ENCODE results near the gene CYP1A2.

CYP1A2 gene

GRCh38 chr15:74778599-74778970 is 29.9 kb downstream of the CYP1A2 start:
- intact Hi-C loops (cut with DNase I; ENCODE audit: low total_unique reads): loop anchor here (5.0 kb wide), 1 partner anchor 174 kb away; no protein-coding TSS in a partner anchor
- Histone ChIP-seq H3K27ac (no peak overlapping the region), H3K4me3 (no peak overlapping the region), H3K27me3 (no peaks in the 10 kb centered on the region), H3K9me3 (no peaks in the 10 kb centered on the region), H3K4me1 (peaks cover 0 to 35% (median 23%) of the 10 kb centered on the region in 4 donors), H3K36me3 (no peaks in the 10 kb centered on the region)
- DNase-seq: no peak
- no peak for TF ChIP-seq CTCF (IDR thresholded peaks at IDR 0.05)

GRCh38 chr15:74779162-74779648 is 30.6 kb downstream of the CYP1A2 start:
- Histone ChIP-seq H3K27ac (no peak overlapping the region), H3K4me3 (no peak overlapping the region), H3K9me3 (no peaks in the 10 kb centered on the region), H3K36me3 (no peaks in the 10 kb centered on the region), H3K4me1 (peaks cover 0 to 41% (median 29%) of the 10 kb centered on the region in 4 donors), H3K27me3 (no peaks in the 10 kb centered on the region)
- no peak for DNase-seq
- no peak for TF ChIP-seq CTCF (IDR thresholded peaks at IDR 0.05)
- intact Hi-C loops (cut with DNase I; ENCODE audit: low total_unique reads): loop anchor here (5.0 kb wide), 1 partner anchor 173 kb away; no protein-coding TSS in a partner anchor

GRCh38 chr15:74780523-74781430 is 32.1 kb downstream of the CYP1A2 start:
- no peaks in the 10 kb centered on the region for H3K9me3 ChIP-seq
- H3K4me1 ChIP-seq: peaks cover 0 to 54% (median 39%) of the 10 kb centered on the region in 4 donors
- H3K36me3 ChIP-seq: no peaks in the 10 kb centered on the region
- H3K27me3 ChIP-seq: no peaks in the 10 kb centered on the region
- DNase-seq: no peak
- H3K4me3 ChIP-seq: peak overlapping the region in 1 of 2 donors; percentile 89
- intact Hi-C loops (cut with DNase I; ENCODE audit: low total_unique reads): loop anchor here (5.0 to 10.0 kb wide), 3 partner anchors 127 to 424 kb away; partner anchors contain the start of genes C15orf39 and FAM219B
- no peak for TF ChIP-seq CTCF (IDR thresholded peaks at IDR 0.05)
- no peak overlapping the region for H3K27ac ChIP-seq

GRCh38 chr15:74781431-74782258 is 33.0 kb downstream of the CYP1A2 start, which contains the start of gene CSK:
TSS of gene CSK (plus strand) at chr15:74782080. CDS start at chr15:74798298, 16,218 bp downstream.
- peak within 1 kb of the TSS; percentile 74 to 79 for H3K27ac ChIP-seq
- H3K4me3 ChIP-seq: peak within 1 kb of the TSS; percentile 83 to 89
- intact Hi-C loops (cut with DNase I; ENCODE audit: low total_unique reads): loop anchor here (5.0 to 10.0 kb wide), 3 partner anchors 126 to 423 kb away; partner anchors contain the start of genes C15orf39 and FAM219B
- peak; percentile 49 to 87 for TF ChIP-seq CTCF (IDR thresholded peaks at IDR 0.05)
- peaks cover 0 to 62% (median 46%) of the 10 kb centered on the region in 4 donors for H3K4me1 ChIP-seq
- no peaks in the 10 kb centered on the region for H3K36me3 ChIP-seq
- DNase-seq: peak; percentile 58 to 82
- H3K9me3 ChIP-seq: no peaks in the 10 kb centered on the region
- no peaks in the 10 kb centered on the region for H3K27me3 ChIP-seq

Measured in tibial artery (tissue), 4 donors.